Posterior vena cava (tissue), 2 donors: ENCODE data around the gene AMBRA1. TPM values are rescaled to one million over a fixed set of nuclear protein-coding genes. Genes with fewer than 3 reads are reported as not detected.

Experiments used
- DNase-seq: peaks from one replicate; pipeline ENCODE4 v3.0.0-alpha.2; 2020; ENCODE audit warnings: low spot score
- intact Hi-C, 2 donors: fragments of 100-400 bp; cut with DNase I; formaldehyde crosslinking; loops; one replicate each; pipeline versions ENCODE4 v1.14.1 to v1.14.2; 2022 to 2023
- total RNA-seq, 2 donors: library from RNA; stranded (reverse); fragmentation: NEBNext Ultra II Directional; extraction: Animal tissue kit (Norgen Biotek cat#: 25700); gene quantifications; one replicate each; pipeline ENCODE4 v1.2.1, GENCODE V29; 2021
- donor health status: DM: yes; HTN: yes; CAD: no.
- donor health status: DM: yes; HTN: yes; CAD: no.

AMBRA1 gene
- total RNA-seq, 2 donors from 2014 or later: 25.9 to 27.3 TPM

- DNase-seq: no peak
- intact Hi-C loops: no loop called here
These were observed 102.0 kb downstream of the AMBRA1 start for GRCh38 chr11:46491661-46492330.

GRCh38 chr11:46490666-46491065 is 103.2 kb downstream of the AMBRA1 start:
- intact Hi-C loops: no loop called here
- no peak for DNase-seq

- intact Hi-C loops: no loop called here
- no peak for DNase-seq
These were observed 103.9 kb downstream of the AMBRA1 start for GRCh38 chr11:46489656-46490560.

GRCh38 chr11:46485856-46486443 is 107.9 kb downstream of the AMBRA1 start:
- DNase-seq: no peak
- intact Hi-C loops: no loop called here

GRCh38 chr11:46484101-46484500 is 109.7 kb downstream of the AMBRA1 start:
- intact Hi-C loops: no loop called here
- no peak for DNase-seq

GRCh38 chr11:46480909-46481308 is 112.9 kb downstream of the AMBRA1 start:
- intact Hi-C loops: no loop called here
- DNase-seq: no peak

GRCh38 chr11:46480166-46480726 is 113.6 kb downstream of the AMBRA1 start:
- no peak for DNase-seq
- intact Hi-C loops: no loop called here

GRCh38 chr11:46479601-46480000 is 114.2 kb downstream of the AMBRA1 start:
- DNase-seq: no peak
- intact Hi-C loops: no loop called here

GRCh38 chr11:46478196-46478595 is 115.6 kb downstream of the AMBRA1 start:
- DNase-seq: no peak
- intact Hi-C loops: no loop called here

- intact Hi-C loops: no loop called here
- DNase-seq: no peak
These were observed 116.7 kb downstream of the AMBRA1 start for GRCh38 chr11:46477136-46477535.

- intact Hi-C loops: no loop called here
- DNase-seq: no peak
These were observed 117.8 kb downstream of the AMBRA1 start for GRCh38 chr11:46475926-46476545.

- no peak for DNase-seq
- intact Hi-C loops: no loop called here
These were observed 118.5 kb downstream of the AMBRA1 start for GRCh38 chr11:46475051-46475925.

- no peak for DNase-seq
These were observed 121.2 kb downstream of the AMBRA1 start for GRCh38 chr11:46472662-46472994.

GRCh38 chr11:46471943-46472661 is 121.7 kb downstream of the AMBRA1 start:
- no peak for DNase-seq
- intact Hi-C loops: no loop called here

More at GRCh38 chr11:46472662-46472994, 121.2 kb downstream of the AMBRA1 start:
- intact Hi-C loops: no loop called here

GRCh38 chr11:46469926-46470325 is 123.9 kb downstream of the AMBRA1 start:
- DNase-seq: no peak
- intact Hi-C loops: no loop called here

- intact Hi-C loops: no loop called here
- no peak for DNase-seq
These were observed 128.1 kb downstream of the AMBRA1 start for GRCh38 chr11:46465683-46466082.

GRCh38 chr11:46463701-46464421 is 130.0 kb downstream of the AMBRA1 start:
- DNase-seq: no peak
- intact Hi-C loops: no loop called here
